GM23338 (cell line): ENCODE data around the gene PAF1. TPM values are rescaled to one million over a fixed set of nuclear protein-coding genes. Genes with fewer than 3 reads are reported as not detected.

Experiments used
- ATAC-seq: fragments of 200-7000 bp; cut with Tn5 transposase; 3 replicates; pipeline ENCODE4 v1.9.1; 2020
- DNase-seq: peaks from one replicate; pipeline ENCODE4 v3.0.0-alpha.2; 2015; ENCODE audit warnings: low spot score
- H2AFZ ChIP-seq: fragments of 200-600 bp; sonication (generic); 2 replicates; pipeline ENCODE4 v1.8.0; 2016; ENCODE audit warnings: antibody characterized with exemption, mild to moderate bottlenecking, moderate library complexity
- H3F3A ChIP-seq: fragments of 200-600 bp; sonication (generic); replicated peaks from 2 replicates; pipeline ENCODE4 v1.8.0; 2017; ENCODE audit warnings: antibody characterized with exemption, mixed run types, low read depth
- H3K27ac ChIP-seq: fragments of 200-600 bp; sonication (generic); 2 replicates; pipeline ENCODE4 v1.6.1; 2016; ENCODE audit warnings: low read depth
- H3K27me3 ChIP-seq: fragments of 200-600 bp; sonication (generic); 2 replicates; pipeline ENCODE4 v1.8.0; 2016; ENCODE audit warnings: mild to moderate bottlenecking, mixed run types, moderate library complexity; ENCODE audit not compliant: insufficient read depth
- H3K36me3 ChIP-seq: fragments of 200-600 bp; sonication (generic); 2 replicates; pipeline ENCODE4 v1.8.0; 2016; ENCODE audit warnings: mild to moderate bottlenecking; ENCODE audit not compliant: insufficient read depth
- H3K4me1 ChIP-seq: fragments of 200-600 bp; sonication (generic); 2 replicates; pipeline ENCODE4 v1.8.0; 2016; ENCODE audit warnings: mild to moderate bottlenecking, moderate library complexity; ENCODE audit not compliant: insufficient read depth
- H3K4me2 ChIP-seq: fragments of 200-600 bp; sonication (generic); 2 replicates; pipeline ENCODE4 v1.7.1; 2017; ENCODE audit warnings: mixed run types
- H3K4me3 ChIP-seq: fragments of 200-600 bp; sonication (generic); 2 replicates; pipeline ENCODE4 v1.6.1; 2016; ENCODE audit warnings: mixed run types
- H3K79me2 ChIP-seq: fragments of 200-600 bp; sonication (generic); replicated peaks from 2 replicates; pipeline ENCODE4 v1.8.0; 2017; ENCODE audit warnings: mild to moderate bottlenecking; ENCODE audit not compliant: insufficient read depth
- H3K9me2 ChIP-seq: fragments of 200-600 bp; sonication (generic); 2 replicates; pipeline ENCODE4 v1.8.0; 2017; ENCODE audit not compliant: insufficient read depth
- H4K20me1 ChIP-seq: fragments of 200-600 bp; sonication (generic); replicated peaks from 2 replicates; pipeline ENCODE4 v1.8.0; 2017; ENCODE audit warnings: mild to moderate bottlenecking; ENCODE audit not compliant: insufficient read depth
- H3K27ac Mint-ChIP-seq: 2 replicates; pipeline ENCODE4 v1.8.0; 2020; ENCODE audit warnings: inconsistent platforms, mild to moderate bottlenecking, moderate library complexity, mixed read lengths
- H3K27me3 Mint-ChIP-seq: 3 replicates; pipeline ENCODE4 v1.8.0; 2022; ENCODE audit warnings: low read depth, mild to moderate bottlenecking, moderate library complexity, mixed read lengths, inconsistent platforms; ENCODE audit not compliant: insufficient read depth, poor library complexity
- H3K36me3 Mint-ChIP-seq: 3 replicates; pipeline ENCODE4 v1.8.0; 2021; ENCODE audit warnings: low read depth, mild to moderate bottlenecking, inconsistent platforms, moderate library complexity, mixed read lengths
- H3K4me1 Mint-ChIP-seq: 3 replicates; pipeline ENCODE4 v1.8.0; 2020; ENCODE audit warnings: mild to moderate bottlenecking, inconsistent platforms, mixed read lengths
- H3K4me3 Mint-ChIP-seq: 3 replicates; pipeline ENCODE4 v1.8.0; 2021; ENCODE audit warnings: moderate library complexity, mild to moderate bottlenecking, inconsistent platforms, mixed read lengths
- H3K9me3 Mint-ChIP-seq: 3 replicates; pipeline ENCODE4 v1.8.0; 2020; ENCODE audit warnings: moderate library complexity, mild to moderate bottlenecking, inconsistent platforms, mixed read lengths
- EZH2 ChIP-seq: fragments of 200-600 bp; sonication (generic); IDR thresholded peaks from one replicate; pipeline ENCODE4 v1.8.0; 2017; ENCODE audit warnings: antibody characterized with exemption, mild to moderate bottlenecking, low read depth; ENCODE audit not compliant: unreplicated experiment
- JUNB ChIP-seq: IDR thresholded peaks from one replicate; pipeline ENCODE4 v1.6.1; 2016; ENCODE audit warnings: antibody characterized with exemption; ENCODE audit not compliant: unreplicated experiment
- NANOG ChIP-seq: IDR thresholded peaks from 2 replicates; pipeline ENCODE4 v1.6.1; 2016; ENCODE audit warnings: antibody characterized with exemption, borderline replicate concordance
- POLR2AphosphoS5 ChIP-seq: IDR thresholded peaks from 2 replicates; pipeline ENCODE4 v1.6.1; 2016; ENCODE audit warnings: antibody characterized with exemption, low read depth
- ZNF331 ChIP-seq: fragments of 250-450 bp; sonication (Bioruptor Pico); IDR thresholded peaks from 2 replicates; pipeline ENCODE4 v1.5.0; 2020; ENCODE audit warnings: low read depth, mild to moderate bottlenecking, moderate library complexity
- polyA plus RNA-seq: library from polyadenylated mRNA; unstranded; fragments of >200 nt; fragmentation: Nextera tagmentation; extraction: Ambion mirVana; gene quantifications from 2 replicates; pipeline ENCODE4 v1.2.1, GENCODE V29; 2016
- total RNA-seq: library from RNA; depleted of rRNA; stranded (reverse); fragments of >200 nt; shearing (Covaris generic); gene quantifications from 2 replicates; pipeline ENCODE4 v1.2.3, GENCODE V29; 2014
- TF ChIP-seq, protein P1 (sequence below): fragments of 250-450 bp; sonication (Bioruptor Pico); IDR thresholded peaks from 2 replicates; pipeline ENCODE4 v1.5.0; 2020; ENCODE audit warnings: mild to moderate bottlenecking, moderate library complexity

The PAF1 gene
- total and polyA plus RNA-seq, 2 experiments from 2014 or later, result 22.1 to 47.3 TPM

DNA sequence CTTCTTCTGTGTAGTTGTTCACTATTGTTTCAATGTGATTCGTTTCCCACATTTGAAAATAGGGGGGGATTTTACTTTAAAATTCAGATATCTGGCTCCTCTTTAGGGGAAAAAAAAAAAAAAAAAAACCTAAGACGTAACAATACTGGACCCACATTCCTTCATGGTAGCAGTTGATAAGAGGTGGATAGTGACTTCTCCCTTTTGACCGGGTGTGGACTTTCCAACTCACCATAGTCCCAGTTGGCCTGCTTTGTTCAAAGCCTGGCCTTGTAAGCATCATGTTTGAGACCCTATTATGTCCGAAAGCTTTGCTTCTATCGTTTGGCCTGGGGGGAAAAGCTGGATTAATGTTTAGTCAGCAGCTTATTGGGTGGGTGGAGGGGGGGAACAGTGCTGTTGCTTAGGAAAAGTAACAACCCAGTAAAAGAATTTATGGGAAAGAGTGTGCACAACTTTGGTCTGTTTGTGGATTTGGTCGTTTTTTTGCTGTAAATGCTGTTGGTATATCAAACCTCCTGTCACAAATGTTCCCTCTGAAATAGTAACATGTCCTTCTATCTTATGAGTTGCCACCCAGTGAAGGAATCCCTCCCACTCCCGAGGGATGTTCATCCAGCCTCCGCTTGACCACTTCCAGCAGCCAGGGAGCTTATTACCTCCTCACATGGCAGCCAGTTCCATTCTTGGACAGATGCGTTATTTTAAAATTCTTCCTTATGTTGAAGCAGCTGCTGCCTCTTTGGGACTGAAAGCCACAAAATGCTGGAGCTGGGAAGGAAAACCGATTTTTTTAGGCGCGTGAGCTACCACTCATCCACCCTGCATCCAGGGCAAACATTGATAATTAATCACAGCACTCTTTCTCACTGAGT, 38.3 kb downstream of the PAF1 start (continued):
- TF ChIP-seq, protein P1, sequence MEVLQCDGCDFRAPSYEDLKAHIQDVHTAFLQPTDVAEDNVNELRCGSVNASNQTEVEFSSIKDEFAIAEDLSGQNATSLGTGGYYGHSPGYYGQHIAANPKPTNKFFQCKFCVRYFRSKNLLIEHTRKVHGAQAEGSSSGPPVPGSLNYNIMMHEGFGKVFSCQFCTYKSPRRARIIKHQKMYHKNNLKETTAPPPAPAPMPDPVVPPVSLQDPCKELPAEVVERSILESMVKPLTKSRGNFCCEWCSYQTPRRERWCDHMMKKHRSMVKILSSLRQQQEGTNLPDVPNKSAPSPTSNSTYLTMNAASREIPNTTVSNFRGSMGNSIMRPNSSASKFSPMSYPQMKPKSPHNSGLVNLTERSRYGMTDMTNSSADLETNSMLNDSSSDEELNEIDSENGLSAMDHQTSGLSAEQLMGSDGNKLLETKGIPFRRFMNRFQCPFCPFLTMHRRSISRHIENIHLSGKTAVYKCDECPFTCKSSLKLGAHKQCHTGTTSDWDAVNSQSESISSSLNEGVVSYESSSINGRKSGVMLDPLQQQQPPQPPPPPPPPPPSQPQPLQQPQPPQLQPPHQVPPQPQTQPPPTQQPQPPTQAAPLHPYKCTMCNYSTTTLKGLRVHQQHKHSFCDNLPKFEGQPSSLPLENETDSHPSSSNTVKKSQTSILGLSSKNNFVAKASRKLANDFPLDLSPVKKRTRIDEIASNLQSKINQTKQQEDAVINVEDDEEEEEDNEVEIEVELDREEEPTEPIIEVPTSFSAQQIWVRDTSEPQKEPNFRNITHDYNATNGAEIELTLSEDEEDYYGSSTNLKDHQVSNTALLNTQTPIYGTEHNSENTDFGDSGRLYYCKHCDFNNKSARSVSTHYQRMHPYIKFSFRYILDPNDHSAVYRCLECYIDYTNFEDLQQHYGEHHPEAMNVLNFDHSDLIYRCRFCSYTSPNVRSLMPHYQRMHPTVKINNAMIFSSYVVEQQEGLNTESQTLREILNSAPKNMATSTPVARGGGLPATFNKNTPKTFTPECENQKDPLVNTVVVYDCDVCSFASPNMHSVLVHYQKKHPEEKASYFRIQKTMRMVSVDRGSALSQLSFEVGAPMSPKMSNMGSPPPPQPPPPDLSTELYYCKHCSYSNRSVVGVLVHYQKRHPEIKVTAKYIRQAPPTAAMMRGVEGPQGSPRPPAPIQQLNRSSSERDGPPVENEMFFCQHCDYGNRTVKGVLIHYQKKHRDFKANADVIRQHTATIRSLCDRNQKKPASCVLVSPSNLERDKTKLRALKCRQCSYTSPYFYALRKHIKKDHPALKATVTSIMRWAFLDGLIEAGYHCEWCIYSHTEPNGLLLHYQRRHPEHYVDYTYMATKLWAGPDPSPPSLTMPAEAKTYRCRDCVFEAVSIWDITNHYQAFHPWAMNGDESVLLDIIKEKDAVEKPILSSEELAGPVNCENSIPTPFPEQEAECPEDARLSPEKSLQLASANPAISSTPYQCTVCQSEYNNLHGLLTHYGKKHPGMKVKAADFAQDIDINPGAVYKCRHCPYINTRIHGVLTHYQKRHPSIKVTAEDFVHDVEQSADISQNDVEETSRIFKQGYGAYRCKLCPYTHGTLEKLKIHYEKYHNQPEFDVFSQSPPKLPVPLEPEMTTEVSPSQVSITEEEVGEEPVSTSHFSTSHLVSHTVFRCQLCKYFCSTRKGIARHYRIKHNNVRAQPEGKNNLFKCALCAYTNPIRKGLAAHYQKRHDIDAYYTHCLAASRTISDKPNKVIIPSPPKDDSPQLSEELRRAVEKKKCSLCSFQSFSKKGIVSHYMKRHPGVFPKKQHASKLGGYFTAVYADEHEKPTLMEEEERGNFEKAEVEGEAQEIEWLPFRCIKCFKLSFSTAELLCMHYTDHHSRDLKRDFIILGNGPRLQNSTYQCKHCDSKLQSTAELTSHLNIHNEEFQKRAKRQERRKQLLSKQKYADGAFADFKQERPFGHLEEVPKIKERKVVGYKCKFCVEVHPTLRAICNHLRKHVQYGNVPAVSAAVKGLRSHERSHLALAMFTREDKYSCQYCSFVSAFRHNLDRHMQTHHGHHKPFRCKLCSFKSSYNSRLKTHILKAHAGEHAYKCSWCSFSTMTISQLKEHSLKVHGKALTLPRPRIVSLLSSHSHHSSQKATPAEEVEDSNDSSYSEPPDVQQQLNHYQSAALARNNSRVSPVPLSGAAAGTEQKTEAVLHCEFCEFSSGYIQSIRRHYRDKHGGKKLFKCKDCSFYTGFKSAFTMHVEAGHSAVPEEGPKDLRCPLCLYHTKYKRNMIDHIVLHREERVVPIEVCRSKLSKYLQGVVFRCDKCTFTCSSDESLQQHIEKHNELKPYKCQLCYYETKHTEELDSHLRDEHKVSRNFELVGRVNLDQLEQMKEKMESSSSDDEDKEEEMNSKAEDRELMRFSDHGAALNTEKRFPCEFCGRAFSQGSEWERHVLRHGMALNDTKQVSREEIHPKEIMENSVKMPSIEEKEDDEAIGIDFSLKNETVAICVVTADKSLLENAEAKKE, result no peak
- no peak for TF ChIP-seq POLR2AphosphoS5
- no peak for TF ChIP-seq EZH2

DNA sequence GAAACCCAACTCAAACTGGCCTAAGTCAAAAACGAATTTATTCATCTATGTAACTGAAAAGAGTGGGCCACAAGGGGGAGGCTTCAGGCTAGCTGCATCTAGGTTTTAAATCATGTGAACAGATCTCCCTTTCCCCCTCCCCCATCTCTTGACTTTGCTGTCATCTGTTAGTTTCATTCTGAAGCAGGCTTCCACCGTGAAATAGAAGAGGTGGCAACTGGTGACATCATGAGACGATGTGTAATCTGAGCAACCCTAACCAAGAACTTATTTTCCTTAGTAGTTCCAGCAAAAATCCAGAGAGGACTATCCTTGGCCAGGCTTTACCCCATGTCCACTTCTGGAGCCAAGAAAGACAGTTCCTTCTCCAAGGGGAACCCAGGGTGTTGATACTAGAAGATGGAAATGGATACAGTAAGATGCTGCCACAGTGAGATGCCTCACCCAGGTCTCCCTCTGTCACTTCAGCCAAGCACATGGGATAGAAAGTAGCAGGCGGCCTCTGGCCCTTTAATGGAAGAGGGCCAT, 39.3 kb downstream of the PAF1 start:
- Histone ChIP-seq H4K20me1 (peaks cover 42% of the 10 kb centered on the region), H3K36me3 (peaks cover 21% of the 10 kb centered on the region), H3K9me2 (no peaks in the 10 kb centered on the region), H3K4me1 (no peaks in the 10 kb centered on the region), H2AFZ (no peak overlapping the region), H3K79me2 (no peaks in the 10 kb centered on the region; the same call in 1 of the 2 replicates), H3K4me2 (no peak overlapping the region), H3K27ac (no peak overlapping the region), H3K27me3 (no peaks in the 10 kb centered on the region), H3F3A (0 out of 2 replicates have a peak, but pooled peaks cover 2% of the 10 kb centered on the region), H3K4me3 (no peak overlapping the region)
- H3K27ac Mint-ChIP-seq, result no peak overlapping the region
- no peak for ATAC-seq
- H3K27me3 Mint-ChIP-seq, result no peaks in the 10 kb centered on the region
- no peak for DNase-seq
- no peak for TF ChIP-seq EZH2
- TF ChIP-seq NANOG, result no peak
- TF ChIP-seq, protein P1, result no peak
- no peak for TF ChIP-seq JUNB
- no peak for TF ChIP-seq ZNF331 (CRISPR knock-in tag)
- no peaks in the 10 kb centered on the region for H3K4me1 Mint-ChIP-seq
- peaks cover 52% of the 10 kb centered on the region for H3K36me3 Mint-ChIP-seq
- no peaks in the 10 kb centered on the region for H3K9me3 Mint-ChIP-seq
- H3K4me3 Mint-ChIP-seq, result no peak overlapping the region
